ENCODE results near the gene PRKAG2. TPM values are rescaled to one million over a fixed set of nuclear protein-coding genes. Genes with fewer than 3 reads are reported as not detected.

The PRKAG2 gene
- total and polyA plus RNA-seq, 2 experiments from 2014 or later, result 9.1 to 14.9 TPM

- TF ChIP-seq ZNF462 (CRISPR knock-in tag; IDR thresholded peaks at IDR 0.05), result no peak
- TF ChIP-seq JUNB (IDR thresholded peaks at IDR 0.05; ENCODE audit: unreplicated experiment), result no peak
- TF ChIP-seq NANOG (IDR thresholded peaks at IDR 0.05; ENCODE audit: borderline replicate concordance), result no peak
- TF ChIP-seq EZH2phosphoT487 (IDR thresholded peaks at IDR 0.05; ENCODE audit: unreplicated experiment), result no peak
- TF ChIP-seq STAT1 (IDR thresholded peaks at IDR 0.05; ENCODE audit: unreplicated experiment), result no peak
- no peak for TF ChIP-seq CREB1 (CRISPR knock-in tag; IDR thresholded peaks at IDR 0.05; ENCODE audit: low read depth)
These were observed 336.8 kb downstream of the PRKAG2 start (continued) for GRCh38 chr7:151540146-151540545.

- Mint-ChIP-seq H3K4me3 (no peak overlapping the region), H3K27ac (no peak overlapping the region), H3K36me3 (ENCODE audit: low read depth) (no peaks in the 10 kb centered on the region), H3K4me1 (peaks cover 16% of the 10 kb centered on the region), H3K9me3 (no peaks in the 10 kb centered on the region), H3K27me3 (ENCODE audit: insufficient read depth, low read depth, poor library complexity) (peaks cover 13% of the 10 kb centered on the region)
- Histone ChIP-seq H3K4me1 (ENCODE audit: insufficient read depth) (no peaks in the 10 kb centered on the region), H3K4me2 (no peak overlapping the region), H3K4me3 (no peak overlapping the region), H3K79me2 (replicated peaks; ENCODE audit: insufficient read depth) (no peaks in the 10 kb centered on the region), H3K36me3 (ENCODE audit: insufficient read depth) (no peaks in the 10 kb centered on the region), H2AFZ (peak overlapping the region; percentile 57; the same call in 1 of the 2 replicates), H3K27me3 (ENCODE audit: insufficient read depth) (no peaks in the 10 kb centered on the region), H4K20me1 (replicated peaks; ENCODE audit: insufficient read depth) (no peaks in the 10 kb centered on the region), H3K27ac (ENCODE audit: low read depth) (no peak overlapping the region), H3K9me2 (ENCODE audit: insufficient read depth) (no peaks in the 10 kb centered on the region), H3F3A (replicated peaks; ENCODE audit: low read depth) (no peaks in the 10 kb centered on the region)
- peak; percentile 44 for DNase-seq (ENCODE audit: low spot score)
- ATAC-seq, result peak; percentile 96
- TF ChIP-seq STAT1 (IDR thresholded peaks at IDR 0.05; ENCODE audit: unreplicated experiment), result no peak
- no peak for TF ChIP-seq ZNF331 (CRISPR knock-in tag; IDR thresholded peaks at IDR 0.05; ENCODE audit: low read depth)
- no peak for TF ChIP-seq NANOG (IDR thresholded peaks at IDR 0.05; ENCODE audit: borderline replicate concordance)
- TF ChIP-seq ETS1 (IDR thresholded peaks at IDR 0.05), result no peak
- TF ChIP-seq POLR2AphosphoS5 (IDR thresholded peaks at IDR 0.05; ENCODE audit: low read depth), result no peak
- TF ChIP-seq ZNF462 (CRISPR knock-in tag; IDR thresholded peaks at IDR 0.05), result no peak
These were observed 337.7 kb downstream of the PRKAG2 start for GRCh38 chr7:151539088-151539671.
